Loucy (cell line): ENCODE measurements around the gene PDE4D.

Experiments used
- H2AFZ ChIP-seq: fragments of 200-600 bp; sonication (generic); 2 replicates; pipeline ENCODE4 v1.6.0; 2016; ENCODE audit warnings: antibody characterized with exemption, mild to moderate bottlenecking, low read length, moderate library complexity
- H3F3A ChIP-seq: fragments of 200-600 bp; 2 replicates; pipeline ENCODE4 v1.6.0; 2016; ENCODE audit warnings: antibody characterized with exemption, low read depth, mild to moderate bottlenecking
- H3K27me3 ChIP-seq: fragments of 200-600 bp; sonication (generic); 2 replicates; pipeline ENCODE4 v1.6.1; 2014; ENCODE audit warnings: low read length, mild to moderate bottlenecking; ENCODE audit not compliant: insufficient read depth, poor library complexity, severe bottlenecking
- H3K36me3 ChIP-seq: fragments of 200-600 bp; sonication (generic); 2 replicates; pipeline ENCODE4 v1.6.1; 2016; ENCODE audit warnings: low read length; ENCODE audit not compliant: insufficient read depth
- H3K4me1 ChIP-seq: fragments of 200-600 bp; sonication (generic); 2 replicates; pipeline ENCODE4 v1.5.1; 2014; ENCODE audit warnings: low read length, mild to moderate bottlenecking; ENCODE audit not compliant: insufficient read depth, poor library complexity, severe bottlenecking
- H3K4me2 ChIP-seq: fragments of 200-600 bp; sonication (generic); 2 replicates; pipeline ENCODE4 v1.6.0; 2014; ENCODE audit warnings: antibody characterized with exemption, low read length, low read depth, mild to moderate bottlenecking; ENCODE audit not compliant: poor library complexity, severe bottlenecking
- H3K4me3 ChIP-seq: fragments of 200-600 bp; sonication (generic); 2 replicates; pipeline ENCODE4 v1.5.1; 2014; ENCODE audit warnings: low read length, mild to moderate bottlenecking, mixed read lengths; ENCODE audit not compliant: poor library complexity, severe bottlenecking
- H3K79me2 ChIP-seq: fragments of 200-600 bp; sonication (generic); 2 replicates; pipeline ENCODE4 v1.6.1; 2014; ENCODE audit warnings: low read length; ENCODE audit not compliant: insufficient read depth
- H3K9ac ChIP-seq: fragments of 200-600 bp; sonication (generic); 2 replicates; pipeline ENCODE4 v1.6.0; 2014; ENCODE audit warnings: mild to moderate bottlenecking, low read depth, low read length, moderate library complexity; ENCODE audit not compliant: poor library complexity, severe bottlenecking
- H3K9me2 ChIP-seq: fragments of 200-600 bp; sonication (generic); replicated peaks from 2 replicates; pipeline ENCODE4 v1.6.1; 2016; ENCODE audit warnings: low read depth, low read length, mixed read lengths
- H3K9me3 ChIP-seq: fragments of 200-600 bp; sonication (generic); 2 replicates; pipeline ENCODE4 v1.6.1; 2014; ENCODE audit warnings: mild to moderate bottlenecking, antibody characterized with exemption, low read length, low read depth; ENCODE audit not compliant: insufficient read depth
- H4K20me1 ChIP-seq: fragments of 200-600 bp; sonication (generic); 2 replicates; pipeline ENCODE4 v1.6.0; 2014; ENCODE audit warnings: antibody characterized with exemption, low read length, mild to moderate bottlenecking; ENCODE audit not compliant: insufficient read depth, poor library complexity, severe bottlenecking
- CTCF ChIP-seq: fragments of 200-600 bp; sonication (generic); conservative IDR thresholded peaks from 2 replicates; pipeline ENCODE4 v1.5.1; 2014; ENCODE audit warnings: mild to moderate bottlenecking, antibody characterized with exemption, low read length
- EZH2phosphoT487 ChIP-seq: fragments of 200-600 bp; IDR thresholded peaks from 2 replicates; pipeline ENCODE4 v1.6.1; 2018; ENCODE audit warnings: antibody characterized with exemption, mild to moderate bottlenecking, moderate library complexity, borderline replicate concordance

The PDE4D gene

GRCh38 chr5:59003641-59004040 lies 889.9 kb downstream of the PDE4D start:
- H2AFZ ChIP-seq: no peak overlapping the region
- no peaks in the 10 kb centered on the region for H3F3A ChIP-seq
- H3K9ac ChIP-seq: no peak overlapping the region
- H3K9me3 ChIP-seq: no peaks in the 10 kb centered on the region
- no peak for TF ChIP-seq CTCF
- no peak for TF ChIP-seq EZH2phosphoT487
- no peaks in the 10 kb centered on the region for H3K27me3 ChIP-seq
- H3K9me2 ChIP-seq: no peaks in the 10 kb centered on the region
- H4K20me1 ChIP-seq: no peaks in the 10 kb centered on the region
- no peaks in the 10 kb centered on the region for H3K4me1 ChIP-seq
- H3K79me2 ChIP-seq: no peaks in the 10 kb centered on the region
- no peaks in the 10 kb centered on the region for H3K36me3 ChIP-seq
- no peak overlapping the region for H3K4me2 ChIP-seq
- H3K4me3 ChIP-seq: no peak overlapping the region

- Histone ChIP-seq H4K20me1 (no peaks in the 10 kb centered on the region), H3K9me3 (no peaks in the 10 kb centered on the region), H3K9me2 (no peaks in the 10 kb centered on the region), H2AFZ (no peak overlapping the region), H3K4me2 (no peak overlapping the region), H3F3A (no peaks in the 10 kb centered on the region), H3K79me2 (no peaks in the 10 kb centered on the region), H3K9ac (no peak overlapping the region), H3K36me3 (no peaks in the 10 kb centered on the region), H3K4me1 (no peaks in the 10 kb centered on the region), H3K4me3 (no peak overlapping the region), H3K27me3 (no peaks in the 10 kb centered on the region)
- TF ChIP-seq EZH2phosphoT487: no peak
- no peak for TF ChIP-seq CTCF
Measured at GRCh38 chr5:59003124-59003523, 890.4 kb downstream of the PDE4D start.

GRCh38 chr5:59002162-59002825 lies 891.2 kb downstream of the PDE4D start:
- no peaks in the 10 kb centered on the region for H3K9me3 ChIP-seq
- no peaks in the 10 kb centered on the region for H3F3A ChIP-seq
- no peaks in the 10 kb centered on the region for H3K79me2 ChIP-seq
- no peak overlapping the region for H2AFZ ChIP-seq
- no peaks in the 10 kb centered on the region for H3K4me1 ChIP-seq
- no peaks in the 10 kb centered on the region for H3K36me3 ChIP-seq
- no peaks in the 10 kb centered on the region for H3K27me3 ChIP-seq
- no peak overlapping the region for H3K9ac ChIP-seq
- H3K9me2 ChIP-seq: no peaks in the 10 kb centered on the region
- no peak overlapping the region for H3K4me2 ChIP-seq
- H4K20me1 ChIP-seq: no peaks in the 10 kb centered on the region
- TF ChIP-seq EZH2phosphoT487: no peak
- no peak overlapping the region for H3K4me3 ChIP-seq

GRCh38 chr5:59001716-59002115 lies 891.8 kb downstream of the PDE4D start:
- Histone ChIP-seq H3K4me1 (no peaks in the 10 kb centered on the region), H3K79me2 (no peaks in the 10 kb centered on the region), H3K27me3 (no peaks in the 10 kb centered on the region), H3K4me3 (no peak overlapping the region), H3K9me3 (no peaks in the 10 kb centered on the region), H3K9ac (no peak overlapping the region), H3K36me3 (no peaks in the 10 kb centered on the region), H4K20me1 (no peaks in the 10 kb centered on the region), H3F3A (no peaks in the 10 kb centered on the region), H3K9me2 (no peaks in the 10 kb centered on the region), H3K4me2 (no peak overlapping the region), H2AFZ (no peak overlapping the region)
- TF ChIP-seq CTCF: no peak
- TF ChIP-seq EZH2phosphoT487: no peak
